ENCODE data around the gene PRKAA2.

The PRKAA2 gene

DNA sequence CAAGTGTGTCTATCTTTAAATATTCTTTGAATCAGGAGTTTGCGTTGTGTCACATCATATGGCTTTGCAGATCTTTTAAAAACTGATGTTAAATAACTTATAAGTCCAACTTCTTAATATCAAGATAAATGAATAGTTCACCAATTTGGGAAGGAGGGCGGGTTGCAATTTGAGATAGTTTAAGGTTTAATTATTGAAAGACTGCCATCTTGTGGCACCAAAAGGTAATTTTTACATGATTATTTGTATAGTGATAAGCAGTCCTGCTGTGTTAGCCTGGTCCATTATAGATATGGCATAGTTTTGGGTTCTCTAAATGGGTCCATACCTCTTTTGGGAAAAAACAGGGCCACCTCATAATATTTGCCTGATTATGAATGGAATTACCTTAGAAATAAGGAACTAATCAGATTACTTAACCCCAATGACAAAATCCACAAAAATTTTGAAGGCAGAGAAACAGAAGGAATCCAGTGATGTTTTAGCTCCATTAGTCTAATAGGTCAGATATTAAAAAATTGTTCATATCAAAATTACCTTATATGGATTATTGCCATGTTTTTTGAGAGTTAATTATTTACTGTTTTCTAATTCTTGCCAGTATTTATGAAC, 64.3 kb downstream of the PRKAA2 start:
- no peak for TF ChIP-seq SIN3A (IDR thresholded peaks at IDR 0.05; ENCODE audit: borderline replicate concordance, insufficient read depth, low read length)
- TF ChIP-seq TAF1 (IDR thresholded peaks at IDR 0.05; ENCODE audit: borderline replicate concordance, insufficient read depth, low read length): no peak
- no peak for TF ChIP-seq POLR2AphosphoS5 (IDR thresholded peaks at IDR 0.05; ENCODE audit: low read depth, low read length)
- TF ChIP-seq, protein P1, sequence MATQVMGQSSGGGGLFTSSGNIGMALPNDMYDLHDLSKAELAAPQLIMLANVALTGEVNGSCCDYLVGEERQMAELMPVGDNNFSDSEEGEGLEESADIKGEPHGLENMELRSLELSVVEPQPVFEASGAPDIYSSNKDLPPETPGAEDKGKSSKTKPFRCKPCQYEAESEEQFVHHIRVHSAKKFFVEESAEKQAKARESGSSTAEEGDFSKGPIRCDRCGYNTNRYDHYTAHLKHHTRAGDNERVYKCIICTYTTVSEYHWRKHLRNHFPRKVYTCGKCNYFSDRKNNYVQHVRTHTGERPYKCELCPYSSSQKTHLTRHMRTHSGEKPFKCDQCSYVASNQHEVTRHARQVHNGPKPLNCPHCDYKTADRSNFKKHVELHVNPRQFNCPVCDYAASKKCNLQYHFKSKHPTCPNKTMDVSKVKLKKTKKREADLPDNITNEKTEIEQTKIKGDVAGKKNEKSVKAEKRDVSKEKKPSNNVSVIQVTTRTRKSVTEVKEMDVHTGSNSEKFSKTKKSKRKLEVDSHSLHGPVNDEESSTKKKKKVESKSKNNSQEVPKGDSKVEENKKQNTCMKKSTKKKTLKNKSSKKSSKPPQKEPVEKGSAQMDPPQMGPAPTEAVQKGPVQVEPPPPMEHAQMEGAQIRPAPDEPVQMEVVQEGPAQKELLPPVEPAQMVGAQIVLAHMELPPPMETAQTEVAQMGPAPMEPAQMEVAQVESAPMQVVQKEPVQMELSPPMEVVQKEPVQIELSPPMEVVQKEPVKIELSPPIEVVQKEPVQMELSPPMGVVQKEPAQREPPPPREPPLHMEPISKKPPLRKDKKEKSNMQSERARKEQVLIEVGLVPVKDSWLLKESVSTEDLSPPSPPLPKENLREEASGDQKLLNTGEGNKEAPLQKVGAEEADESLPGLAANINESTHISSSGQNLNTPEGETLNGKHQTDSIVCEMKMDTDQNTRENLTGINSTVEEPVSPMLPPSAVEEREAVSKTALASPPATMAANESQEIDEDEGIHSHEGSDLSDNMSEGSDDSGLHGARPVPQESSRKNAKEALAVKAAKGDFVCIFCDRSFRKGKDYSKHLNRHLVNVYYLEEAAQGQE (IDR thresholded peaks at IDR 0.05; ENCODE audit: insufficient read depth in 1 of 2, low read depth in 2 of 2, low read length in 2 of 2): no peak
- TF ChIP-seq FOXP2 (optimal IDR thresholded peaks at IDR 0.05; ENCODE audit: borderline replicate concordance, extremely low read depth, extremely low read length, insufficient read depth): no peak

DNA sequence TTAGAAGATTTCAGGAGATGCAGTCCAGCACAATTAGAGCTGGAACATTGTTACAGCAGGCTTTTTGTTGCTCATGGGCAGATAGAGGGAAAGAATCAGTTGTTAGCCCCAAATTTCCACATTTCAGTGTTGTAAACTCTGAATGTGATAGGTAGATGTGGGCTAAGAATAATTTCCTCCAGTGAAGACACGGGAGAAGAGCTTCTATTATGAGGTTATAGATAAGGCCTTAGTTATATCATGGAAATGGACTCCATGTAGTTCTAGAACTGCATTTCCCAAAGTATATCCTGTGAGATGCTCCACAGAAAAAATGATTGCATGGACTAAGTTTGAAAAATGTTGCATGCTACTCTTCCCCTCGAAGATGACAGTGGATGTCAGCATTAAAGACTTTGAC, 64.9 kb downstream of the PRKAA2 start:
- no peak for TF ChIP-seq TAF1 (IDR thresholded peaks at IDR 0.05; ENCODE audit: borderline replicate concordance, insufficient read depth, low read length)
- no peak for TF ChIP-seq SIN3A (IDR thresholded peaks at IDR 0.05; ENCODE audit: borderline replicate concordance, insufficient read depth, low read length)
- no peak for TF ChIP-seq FOXP2 (optimal IDR thresholded peaks at IDR 0.05; ENCODE audit: borderline replicate concordance, extremely low read depth, extremely low read length, insufficient read depth)
- TF ChIP-seq POLR2AphosphoS5 (IDR thresholded peaks at IDR 0.05; ENCODE audit: low read depth, low read length): no peak
- TF ChIP-seq, protein P1 (IDR thresholded peaks at IDR 0.05; ENCODE audit: insufficient read depth in 1 of 2, low read depth in 2 of 2, low read length in 2 of 2): no peak

DNA sequence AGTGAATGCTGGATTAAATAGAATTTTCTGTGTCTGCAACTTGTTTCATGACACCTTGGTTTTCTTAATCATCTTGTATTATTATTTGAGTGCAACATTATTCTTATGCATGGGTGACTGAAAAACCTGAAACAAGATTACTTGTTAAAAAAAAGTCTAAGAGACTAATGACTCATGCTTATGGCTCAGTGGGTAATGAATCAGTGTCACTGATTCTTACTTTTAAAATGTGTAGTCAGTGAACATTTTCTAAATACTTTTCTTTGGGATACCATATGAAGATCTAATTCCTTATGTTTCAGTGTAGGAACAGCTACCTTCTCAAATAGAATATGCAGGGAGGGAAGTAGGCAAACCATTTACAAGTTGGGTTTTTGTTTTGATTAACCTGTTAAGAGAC, 65.5 kb downstream of the PRKAA2 start:
- no peak for TF ChIP-seq POLR2AphosphoS5 (IDR thresholded peaks at IDR 0.05; ENCODE audit: low read depth, low read length)
- TF ChIP-seq SIN3A (IDR thresholded peaks at IDR 0.05; ENCODE audit: borderline replicate concordance, insufficient read depth, low read length): no peak
- TF ChIP-seq, protein P1 (IDR thresholded peaks at IDR 0.05; ENCODE audit: insufficient read depth in 1 of 2, low read depth in 2 of 2, low read length in 2 of 2): no peak
- TF ChIP-seq FOXP2 (optimal IDR thresholded peaks at IDR 0.05; ENCODE audit: borderline replicate concordance, extremely low read depth, extremely low read length, insufficient read depth): no peak
- TF ChIP-seq TAF1 (IDR thresholded peaks at IDR 0.05; ENCODE audit: borderline replicate concordance, insufficient read depth, low read length): no peak

DNA sequence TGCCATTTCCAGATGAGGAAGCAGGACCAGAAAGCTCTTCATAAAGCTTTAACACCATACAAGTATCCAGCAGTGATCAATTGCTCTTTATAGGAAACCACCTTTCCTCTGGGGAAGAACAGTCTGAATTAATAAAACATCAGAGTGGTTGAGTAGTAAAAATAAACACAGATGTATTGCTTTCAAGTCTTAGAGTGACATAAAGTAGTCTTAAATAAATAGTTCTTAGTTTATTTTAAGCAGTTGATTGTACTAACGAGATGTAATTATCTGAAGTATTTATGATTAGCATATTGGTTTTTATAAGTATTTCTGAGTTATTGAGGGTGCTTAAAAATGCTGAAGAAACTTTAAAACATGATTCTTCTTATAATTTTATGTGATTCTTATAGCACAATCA, 67.0 kb downstream of the PRKAA2 start:
- TF ChIP-seq POLR2AphosphoS5 (IDR thresholded peaks at IDR 0.05; ENCODE audit: low read depth, low read length) (no peak), SIN3A (IDR thresholded peaks at IDR 0.05; ENCODE audit: borderline replicate concordance, insufficient read depth, low read length) (no peak), TAF1 (IDR thresholded peaks at IDR 0.05; ENCODE audit: borderline replicate concordance, insufficient read depth, low read length) (no peak), FOXP2 (optimal IDR thresholded peaks at IDR 0.05; ENCODE audit: borderline replicate concordance, extremely low read depth, extremely low read length, insufficient read depth) (no peak)
- TF ChIP-seq, protein P1 (IDR thresholded peaks at IDR 0.05; ENCODE audit: insufficient read depth in 1 of 2, low read depth in 2 of 2, low read length in 2 of 2): no peak

Data from PFSK-1 (cell line).